Activated CD8-positive, alpha-beta T cell treated with anti-CD3 and anti-CD28 coated beads, Interleukin-2, amount 10 ng/mL, durations not matched to agents 7 days and 5 days (primary cell): Measurements from ENCODE around the gene KLHL28. TPM values are rescaled to one million over a fixed set of nuclear protein-coding genes. Genes with fewer than 3 reads are reported as not detected.
"Not testable (repeated sequence)": the region's sequence is repeated elsewhere in the genome, so short reads cannot be mapped to it uniquely, and the experiment has no call there.

Experiments
- ATAC-seq: fragments of 150-1000 bp; cut with Tn5 transposase; one replicate; pipeline ENCODE4 v1.10.0; 2021; ENCODE audit warnings: moderate library complexity
- CTCF ChIA-PET: fragments of 350-600 bp; sonication (Branson Sonifier 250); formaldehyde crosslinking; loops from one replicate; lab custom pipeline; 2021; ENCODE audit warnings: antibody characterized with exemption; lab: Charles Lee
- POLR2A ChIA-PET: fragments of 350-600 bp; sonication (Branson Sonifier 250); formaldehyde crosslinking; loops from one replicate; lab custom pipeline; 2021; ENCODE audit warnings: antibody characterized with exemption; lab: Charles Lee
- DNase-seq: peaks from one replicate; pipeline ENCODE4 v3.0.0-alpha.2; 2020
- H3K27ac Mint-ChIP-seq: one replicate; pipeline ENCODE4 v1.8.0; 2021; ENCODE audit warnings: mild to moderate bottlenecking, mixed read lengths
- H3K27me3 Mint-ChIP-seq: one replicate; pipeline ENCODE4 v1.8.0; 2021; ENCODE audit warnings: low read depth, mixed read lengths
- H3K36me3 Mint-ChIP-seq: one replicate; pipeline ENCODE4 v1.8.0; 2021; ENCODE audit warnings: low read depth, mixed read lengths
- H3K4me1 Mint-ChIP-seq: one replicate; pipeline ENCODE4 v1.8.0; 2021; ENCODE audit warnings: low read depth, mixed read lengths
- H3K4me3 Mint-ChIP-seq: one replicate; pipeline ENCODE4 v1.8.0; 2021; ENCODE audit warnings: mild to moderate bottlenecking, mixed read lengths
- H3K9me3 Mint-ChIP-seq: one replicate; pipeline ENCODE4 v1.8.0; 2022; ENCODE audit warnings: mixed read lengths; ENCODE audit not compliant: insufficient read depth
- total RNA-seq, 2 experiments: library from RNA; stranded (reverse); gene quantifications; one replicate each; pipeline ENCODE4 v1.2.3, GENCODE V29; 2021

The KLHL28 gene
- total RNA-seq, 2 experiments from 2014 or later: 13.9 to 15.2 TPM

GRCh38 chr14:44895716-44896115 lies 66.0 kb downstream of the KLHL28 start:
- peaks cover 8% of the 10 kb centered on the region for H3K36me3 Mint-ChIP-seq

GRCh38 chr14:44893535-44893934 lies 68.2 kb downstream of the KLHL28 start:
- no peak for ATAC-seq
- Mint-ChIP-seq H3K27ac (no peak overlapping the region), H3K4me3 (no peak overlapping the region), H3K9me3 (peaks cover 6% of the 10 kb centered on the region), H3K36me3 (peaks cover 8% of the 10 kb centered on the region), H3K27me3 (no peaks in the 10 kb centered on the region), H3K4me1 (peaks cover 24% of the 10 kb centered on the region)
- DNase-seq: no peak
- ChIA-PET CTCF (no interaction called here), POLR2A (no interaction called here)

More at GRCh38 chr14:44895716-44896115, 66.0 kb downstream of the KLHL28 start:
- CTCF ChIA-PET: interaction anchor here (1.6 kb wide), 1 partner anchor 18 kb away, joined by 7 read pairs; no protein-coding TSS in a partner anchor
- Mint-ChIP-seq H3K4me1 (peaks cover 28% of the 10 kb centered on the region), H3K27me3 (no peaks in the 10 kb centered on the region), H3K9me3 (peaks cover 6% of the 10 kb centered on the region), H3K4me3 (no peak overlapping the region), H3K27ac (no peak overlapping the region)
- POLR2A ChIA-PET: interaction anchor here (1.3 to 2.9 kb wide), 3 partner anchors 66 to 357 kb away, joined by 5 to 10 read pairs (median 6); partner anchors contain the start of genes FKBP3, KLHL28, MIS18BP1 and TOGARAM1
- DNase-seq (no peak), ATAC-seq (no peak)

- CTCF ChIA-PET, POLR2A ChIA-PET, H3K9me3 Mint-ChIP-seq, ATAC-seq, H3K4me3 Mint-ChIP-seq, H3K36me3 Mint-ChIP-seq, H3K27me3 Mint-ChIP-seq: not testable (repeated sequence)
- peak; percentile 31 for DNase-seq
- Mint-ChIP-seq H3K4me1 (peaks cover 13% of the 10 kb centered on the region), H3K27ac (peak overlapping the region; percentile 19)
These were observed 69.9 kb downstream of the KLHL28 start for GRCh38 chr14:44891726-44892372.

- Mint-ChIP-seq H3K36me3 (peaks cover 3% of the 10 kb centered on the region), H3K4me1 (peaks cover 6% of the 10 kb centered on the region), H3K27me3 (no peaks in the 10 kb centered on the region), H3K9me3 (peaks cover 9% of the 10 kb centered on the region), H3K27ac (no peak overlapping the region), H3K4me3 (no peak overlapping the region)
- ATAC-seq (no peak), DNase-seq (no peak)
- POLR2A ChIA-PET: no interaction called here
- CTCF ChIA-PET: no interaction called here
These were observed 71.9 kb downstream of the KLHL28 start for GRCh38 chr14:44889595-44890471.

GRCh38 chr14:44887596-44887955 lies 74.2 kb downstream of the KLHL28 start:
- Mint-ChIP-seq H3K4me1 (peaks cover 6% of the 10 kb centered on the region), H3K36me3 (peaks cover 2% of the 10 kb centered on the region), H3K4me3 (no peak overlapping the region), H3K27ac (no peak overlapping the region), H3K9me3 (peaks cover 17% of the 10 kb centered on the region), H3K27me3 (peaks cover 2% of the 10 kb centered on the region)
- ChIA-PET POLR2A (no interaction called here), CTCF (no interaction called here)
- DNase-seq (no peak), ATAC-seq (no peak)

GRCh38 chr14:44886860-44887595 lies 74.7 kb downstream of the KLHL28 start:
- POLR2A ChIA-PET: no interaction called here
- H3K4me3 Mint-ChIP-seq: no peak overlapping the region
- no peak overlapping the region for H3K27ac Mint-ChIP-seq
- ATAC-seq (no peak), DNase-seq (no peak)
- peaks cover 2% of the 10 kb centered on the region for H3K36me3 Mint-ChIP-seq
- H3K9me3 Mint-ChIP-seq: peaks cover 20% of the 10 kb centered on the region
- CTCF ChIA-PET: no interaction called here
- peaks cover 4% of the 10 kb centered on the region for H3K4me1 Mint-ChIP-seq
- peaks cover 2% of the 10 kb centered on the region for H3K27me3 Mint-ChIP-seq

- peaks cover 4% of the 10 kb centered on the region for H3K27me3 Mint-ChIP-seq
These were observed 81.0 kb downstream of the KLHL28 start for GRCh38 chr14:44880791-44881190.

More at GRCh38 chr14:44880791-44881190, 81.0 kb downstream of the KLHL28 start:
- POLR2A ChIA-PET: no interaction called here
- H3K9me3 Mint-ChIP-seq: peaks cover 25% of the 10 kb centered on the region
- CTCF ChIA-PET: no interaction called here
- H3K4me3 Mint-ChIP-seq: no peak overlapping the region
- no peak overlapping the region for H3K27ac Mint-ChIP-seq
- peaks cover 2% of the 10 kb centered on the region for H3K36me3 Mint-ChIP-seq
- no peaks in the 10 kb centered on the region for H3K4me1 Mint-ChIP-seq
- DNase-seq: no peak
- no peak for ATAC-seq

Other genes with a start within 250 kb of the KLHL28 start
- gene TOGARAM1, start 243 bp upstream of the KLHL28 start, total RNA-seq: 1 to 10 TPM; 8.9 to 9.5 TPM
- gene PRPF39, start 122.2 kb upstream of the KLHL28 start, total RNA-seq: 10 to 100 TPM; 41.0 to 41.6 TPM
- 10 to 100 TPM; 70.2 to 74.9 TPM for gene FKBP3, start 172.5 kb upstream of the KLHL28 start, total RNA-seq
- gene FANCM, start 174.0 kb upstream of the KLHL28 start, total RNA-seq: 10 to 100 TPM; 17.2 to 20.2 TPM